ENCODE data around the gene MBOAT2.
"Not testable (repeated sequence)": the region's sequence is repeated elsewhere in the genome, so short reads cannot be mapped to it uniquely, and the experiment has no call there.

MBOAT2 gene

GRCh38 chr2:9003616-9004337, at the start of gene MBOAT2:
MBOAT2 (minus strand) TSS chr2:9003684; CDS start chr2:9003614, 70 bp downstream.
- peak; percentile 87 for DNase-seq

- DNase-seq = peak; percentile 42
Measured at GRCh38 chr2:9052821-9053533, 49.5 kb upstream of the MBOAT2 start.

DNA sequence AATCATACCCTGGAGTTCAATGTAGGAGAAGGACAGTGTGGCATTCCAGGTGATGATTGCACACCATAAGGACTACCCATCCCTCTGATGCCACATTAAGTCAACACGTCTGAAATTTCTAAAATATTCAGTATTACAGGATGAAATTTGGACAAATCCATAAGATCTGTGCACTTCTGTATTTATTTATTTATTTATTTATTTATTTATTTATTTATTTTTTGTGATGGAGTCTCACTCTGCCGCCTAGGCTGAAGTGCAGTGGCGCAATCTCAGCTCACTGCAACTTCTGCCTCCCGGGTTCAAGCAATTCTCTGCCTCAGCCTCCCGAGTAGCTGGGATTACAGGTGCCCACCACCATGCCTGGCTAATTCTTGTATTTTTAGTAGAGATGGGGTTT, 48.0 kb upstream of the MBOAT2 start:
- DNase-seq = not testable (repeated sequence)

DNA sequence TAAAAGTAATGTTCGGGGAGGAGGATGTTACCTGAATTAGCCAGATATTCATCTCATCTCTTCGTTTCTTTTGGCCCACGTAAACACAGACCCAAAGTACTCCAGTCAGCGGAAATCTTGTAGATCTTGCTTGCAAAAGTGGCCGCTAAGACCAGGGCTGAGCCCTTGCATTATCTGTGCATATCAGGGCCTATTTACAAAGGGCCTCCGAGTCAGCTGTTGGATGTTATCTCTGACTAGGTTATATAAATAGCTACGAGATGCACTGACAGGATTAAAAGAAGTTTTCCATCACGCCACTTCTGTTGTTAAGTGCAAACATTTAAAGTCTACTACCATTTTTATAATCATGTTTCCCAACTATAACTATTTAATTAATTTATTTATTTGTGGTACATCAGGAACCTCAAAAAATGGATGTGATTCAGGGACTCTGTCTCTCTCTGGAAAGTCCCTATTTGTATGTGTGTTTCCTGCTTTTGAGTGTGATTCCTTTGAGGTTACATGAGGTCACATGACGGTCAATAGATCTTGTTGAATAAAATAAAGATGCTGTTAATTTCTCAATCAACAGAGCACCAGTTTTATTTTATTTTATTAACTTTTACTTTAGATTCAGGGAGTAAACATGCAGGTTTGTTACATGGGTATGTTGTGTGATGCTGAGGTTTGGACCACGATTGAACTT, 46.8 kb upstream of the MBOAT2 start:
- DNase-seq = no peak

DNA sequence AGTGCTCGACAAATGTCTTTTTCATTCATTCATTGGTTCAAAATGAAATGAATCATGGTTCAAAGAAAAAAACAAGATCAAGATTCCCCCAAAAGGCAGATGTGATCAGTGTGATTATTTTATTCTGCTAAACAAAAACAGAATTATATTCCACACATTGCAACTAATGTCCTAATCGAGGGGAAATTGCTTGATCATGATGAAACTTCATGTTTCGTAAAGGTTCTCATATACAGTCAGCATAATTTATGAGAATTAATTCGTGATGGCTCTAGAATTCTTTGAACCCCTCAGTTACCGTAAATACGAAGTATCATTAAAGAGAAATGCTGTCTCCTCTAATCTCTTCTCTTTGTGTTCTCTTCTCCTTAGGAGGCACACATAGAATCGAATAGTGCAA, 42.1 kb upstream of the MBOAT2 start:
- DNase-seq = no peak

- not testable (repeated sequence) for DNase-seq
Measured at GRCh38 chr2:9043491-9043890, 40.0 kb upstream of the MBOAT2 start.

DNA sequence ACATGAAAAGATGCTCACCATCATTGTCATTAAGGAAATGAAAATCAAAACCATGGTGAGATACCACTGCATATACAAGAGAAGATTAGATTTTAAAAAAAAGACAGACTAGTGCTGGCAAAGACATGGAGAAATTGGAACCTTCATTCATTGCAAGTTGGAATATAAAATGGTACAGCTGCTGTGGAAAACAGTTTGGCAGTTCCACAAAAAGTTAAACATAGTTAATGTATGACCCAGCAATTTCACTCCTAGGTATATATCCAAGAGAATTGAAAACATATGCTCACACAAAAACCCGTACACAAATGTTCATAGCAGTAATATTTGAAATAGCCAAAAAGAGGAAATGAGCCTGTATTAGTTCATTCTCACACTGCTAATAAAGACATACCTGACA, 33.7 kb upstream of the MBOAT2 start:
- no peak for DNase-seq

GRCh38 chr2:9033385-9034168, 30.1 kb upstream of the MBOAT2 start:
- DNase-seq = no peak

DNA sequence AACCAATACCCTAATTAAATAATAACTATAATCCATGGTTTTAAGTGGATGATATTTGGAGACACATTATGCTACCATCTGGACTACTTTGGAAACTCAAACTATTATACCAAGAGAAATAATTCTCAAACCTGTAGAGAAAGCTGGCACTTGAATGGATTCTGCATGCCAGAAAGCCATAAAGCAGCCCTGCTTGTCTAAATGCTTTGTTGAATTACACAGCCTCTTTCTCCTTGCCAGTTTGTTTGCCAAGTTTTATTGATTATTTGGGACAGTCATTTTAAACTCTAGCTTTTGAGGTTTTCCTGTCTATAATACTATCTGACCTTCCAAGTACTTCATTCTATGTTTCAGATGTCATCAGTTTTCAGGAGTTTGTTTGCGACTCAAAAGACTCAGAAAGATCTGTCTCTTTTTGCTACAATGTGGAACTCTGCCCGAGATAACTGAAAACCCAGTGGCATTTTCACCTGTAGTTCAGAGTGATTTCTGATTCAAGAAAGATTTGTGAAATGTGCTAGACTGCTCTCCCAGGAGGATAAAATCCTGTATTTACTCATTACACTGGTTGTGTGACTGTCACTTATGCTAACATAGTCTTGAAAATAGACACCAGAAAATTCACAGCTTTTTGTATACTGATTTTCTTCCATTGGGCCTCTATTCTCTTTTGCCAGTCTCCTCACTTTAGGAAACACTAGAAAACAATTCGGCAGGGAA, 29.2 kb upstream of the MBOAT2 start:
- no peak for DNase-seq

DNA sequence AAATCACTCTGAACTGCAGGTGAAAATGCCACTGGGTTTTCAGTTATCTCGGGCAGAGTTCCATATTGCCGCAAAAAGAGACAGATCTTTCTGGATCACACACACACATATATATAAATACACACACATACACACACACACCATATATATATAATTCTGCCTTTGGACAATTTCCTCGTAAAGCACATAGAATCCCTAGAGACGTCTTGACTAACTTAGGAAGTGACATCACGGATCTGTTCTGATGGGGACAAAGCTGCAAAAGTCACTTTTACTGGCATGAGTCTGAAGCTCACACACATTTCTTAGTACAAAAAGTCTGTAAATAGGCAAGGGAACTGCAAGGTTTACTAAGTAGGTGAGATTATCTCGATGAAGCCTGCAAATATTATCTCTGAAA, 28.6 kb upstream of the MBOAT2 start:
- DNase-seq = no peak

GRCh38 chr2:9031246-9031645, 27.8 kb upstream of the MBOAT2 start:
- DNase-seq = no peak

GRCh38 chr2:9030841-9031240, 27.4 kb upstream of the MBOAT2 start:
- DNase-seq = no peak

- no peak for DNase-seq
Measured at GRCh38 chr2:9030190-9030589, 26.7 kb upstream of the MBOAT2 start.

DNA sequence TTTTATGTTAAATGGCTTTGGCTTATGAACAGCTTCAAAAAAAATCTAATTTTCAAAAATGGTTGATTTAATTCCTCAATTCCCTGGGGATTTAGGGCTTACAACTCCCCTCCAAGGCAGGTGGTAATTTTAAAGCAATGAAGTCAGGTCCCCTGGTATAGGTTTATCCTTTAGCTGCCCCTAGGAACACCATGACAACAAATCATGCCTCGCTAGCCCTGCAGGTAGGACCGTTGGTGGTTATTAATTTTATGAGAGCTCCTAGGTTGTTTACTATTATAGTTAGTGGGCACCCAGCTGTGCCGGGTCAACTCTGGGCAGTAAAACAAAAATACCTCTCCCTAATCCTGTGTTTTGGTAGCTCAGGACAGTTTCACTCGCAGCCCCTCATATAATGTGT, 26.2 kb upstream of the MBOAT2 start:
- DNase-seq = no peak

GRCh38 chr2:9027884-9028283, 24.4 kb upstream of the MBOAT2 start:
- DNase-seq = no peak

GRCh38 chr2:9025746-9026145, 22.3 kb upstream of the MBOAT2 start:
- DNase-seq = no peak

DNA sequence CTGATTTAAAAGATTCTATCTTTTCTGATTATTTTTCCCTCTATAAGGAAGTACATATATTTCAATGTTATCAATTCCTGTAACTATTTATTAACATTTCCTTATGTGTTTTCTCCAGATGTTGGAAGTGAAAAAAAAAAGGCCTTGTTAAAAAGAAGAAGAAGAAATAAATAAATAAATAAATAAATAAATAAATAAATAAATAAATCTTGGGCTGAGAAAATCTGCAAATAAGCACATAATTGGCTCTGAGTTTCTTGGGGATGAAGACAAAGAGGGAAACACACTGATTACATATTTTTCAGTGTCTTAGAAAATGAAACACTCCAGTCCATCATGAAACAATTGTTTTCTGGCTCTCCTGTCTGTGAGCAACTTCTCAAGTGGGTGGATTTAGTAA, 21.1 kb upstream of the MBOAT2 start:
- DNase-seq = no peak

GRCh38 chr2:9021563-9022211, 18.2 kb upstream of the MBOAT2 start:
- no peak for DNase-seq

DNA sequence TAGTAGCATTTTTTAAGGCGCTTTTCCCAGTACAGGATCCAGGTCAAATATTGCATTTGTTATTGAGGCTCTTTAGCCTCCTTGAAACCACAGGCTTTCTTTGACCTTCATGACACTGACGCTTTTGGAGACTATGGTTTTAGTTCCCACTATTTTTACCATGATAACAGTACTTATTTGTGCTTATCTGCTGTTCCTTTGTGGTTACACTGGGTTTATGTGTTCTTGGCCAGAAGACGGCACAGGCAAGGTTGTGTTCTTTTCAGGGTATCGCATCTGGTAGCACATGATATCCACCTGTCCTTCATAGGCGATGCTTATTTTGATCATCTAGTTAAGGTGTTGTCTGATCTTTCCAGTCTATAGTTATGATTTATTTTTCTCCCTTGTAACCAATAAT, 16.8 kb upstream of the MBOAT2 start:
- DNase-seq = no peak

DNA sequence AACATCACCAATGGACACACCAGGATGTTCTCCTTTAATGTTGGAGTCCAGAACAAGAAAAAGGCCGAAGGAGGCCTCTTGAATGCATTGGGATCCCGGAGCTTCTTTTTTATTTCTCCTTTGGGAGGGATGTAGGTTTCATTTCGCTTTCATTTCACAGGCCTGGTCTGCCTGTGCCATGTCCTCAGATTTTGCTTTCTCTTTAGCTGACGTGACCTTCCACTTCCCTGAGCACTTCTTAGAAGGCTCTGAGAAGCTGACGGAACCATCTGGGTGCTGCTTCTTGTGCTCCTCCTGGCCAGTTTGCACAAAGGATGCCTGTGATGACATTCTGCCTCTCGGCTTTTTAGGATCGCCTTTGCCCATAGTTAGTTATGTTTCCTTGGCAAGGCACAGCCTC, 15.1 kb upstream of the MBOAT2 start:
- DNase-seq = no peak

DNA sequence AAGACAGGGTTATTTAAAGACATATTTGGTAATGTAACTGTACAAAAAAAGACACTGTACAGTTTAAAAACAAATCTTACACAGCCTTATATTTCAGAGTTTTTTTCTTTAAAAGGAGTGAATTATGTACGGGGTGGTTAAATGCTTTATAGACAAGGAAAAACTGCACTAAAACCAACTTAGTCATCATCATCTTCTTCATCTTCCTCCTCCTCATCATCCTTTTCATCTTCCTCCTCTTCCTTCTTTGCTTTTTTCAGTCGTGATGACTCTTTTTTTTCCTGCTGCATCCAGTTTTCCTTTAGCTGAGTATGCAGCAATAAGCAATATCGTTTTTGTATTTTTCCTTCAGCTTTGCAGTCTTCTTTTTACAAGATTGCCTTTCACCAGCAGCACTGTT, 14.6 kb upstream of the MBOAT2 start:
- DNase-seq = no peak

DNA sequence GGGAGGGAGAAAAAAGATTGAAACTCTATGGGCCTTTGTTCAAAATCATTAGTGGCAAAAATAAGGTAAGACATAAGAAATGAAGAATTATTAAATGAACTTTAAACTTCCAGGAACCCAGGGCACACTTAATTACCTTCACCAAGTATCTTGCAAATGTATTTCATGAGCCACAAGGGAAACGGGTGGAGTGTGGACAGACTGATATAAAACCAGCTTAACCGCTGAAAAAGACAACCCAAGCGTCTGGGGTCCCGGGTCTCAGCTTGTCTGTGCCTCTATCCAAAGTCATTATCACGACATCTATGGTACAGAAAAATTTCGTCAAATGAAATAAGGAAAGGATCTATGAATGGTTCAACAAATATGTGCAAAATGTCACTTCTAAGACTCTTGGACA, 13.9 kb upstream of the MBOAT2 start:
- DNase-seq = no peak
